ENCODE measurements around the gene KIF20A. TPM values are rescaled to one million over a fixed set of nuclear protein-coding genes. Genes with fewer than 3 reads are reported as not detected.

The KIF20A gene
- total RNA-seq, 1 donor from 2014 or later = 4.7 TPM

GRCh38 chr5:138177941-138178515, 884 bp upstream of the KIF20A start:
- Mint-ChIP-seq H3K36me3 (ENCODE audit: low read depth, unreplicated experiment) (no peaks in the 10 kb centered on the region), H3K27me3 (ENCODE audit: low read depth, unreplicated experiment) (no peaks in the 10 kb centered on the region), H3K4me1 (ENCODE audit: low read depth, unreplicated experiment) (peaks cover 2% of the 10 kb centered on the region), H3K4me3 (ENCODE audit: unreplicated experiment) (no peak overlapping the region), H3K27ac (ENCODE audit: unreplicated experiment) (no peak overlapping the region), H3K9me3 (ENCODE audit: unreplicated experiment) (no peaks in the 10 kb centered on the region)
- H4K20me1 ChIP-seq (ENCODE audit: insufficient read depth, low read length) = peaks cover 6% of the 10 kb centered on the region
- H3K9me3 ChIP-seq (ENCODE audit: insufficient read depth, low read depth, low read length) = no peaks in the 10 kb centered on the region
- H3K27ac ChIP-seq (ENCODE audit: low read depth, low read length) = peak overlapping the region; percentile 90
- H3K4me1 ChIP-seq (ENCODE audit: insufficient read depth, low read length) = peaks cover 12% of the 10 kb centered on the region
- H3K9ac ChIP-seq (ENCODE audit: low read length) = peak overlapping the region; percentile 98
- H3K36me3 ChIP-seq (ENCODE audit: insufficient read depth, low read length) = peaks cover 23% of the 10 kb centered on the region
- no peak for DNase-seq (ENCODE audit: low read depth)
- peak overlapping the region; percentile 93 for H2AFZ ChIP-seq (ENCODE audit: low read depth, low read length)
- H3K27me3 ChIP-seq (ENCODE audit: insufficient read depth, low read length) = no peaks in the 10 kb centered on the region
- peak overlapping the region; percentile 99 for H3K4me3 ChIP-seq (ENCODE audit: insufficient read depth, low read depth, low read length)
- no peak for FAIRE-seq
- H3K4me2 ChIP-seq (ENCODE audit: low read length) = peak overlapping the region; percentile 87
- peaks cover 82% of the 10 kb centered on the region for H3K79me2 ChIP-seq (ENCODE audit: insufficient read depth, low read length)
- TF ChIP-seq CTCF (IDR thresholded peaks at IDR 0.05; ENCODE audit: insufficient read depth, low read depth, low read length) = no peak
- TF ChIP-seq EZH2 (IDR thresholded peaks at IDR 0.05; ENCODE audit: insufficient read depth, low read length) = no peak

- FAIRE-seq (no peak), DNase-seq (ENCODE audit: low read depth) (no peak)
- Histone ChIP-seq H3K79me2 (ENCODE audit: insufficient read depth, low read length) (peaks cover 71% of the 10 kb centered on the region), H3K27me3 (ENCODE audit: insufficient read depth, low read length) (no peaks in the 10 kb centered on the region), H4K20me1 (ENCODE audit: insufficient read depth, low read length) (peaks cover 6% of the 10 kb centered on the region), H3K27ac (ENCODE audit: low read depth, low read length) (peak overlapping the region; percentile 46), H3K4me3 (ENCODE audit: insufficient read depth, low read depth, low read length) (peak overlapping the region; percentile 99), H2AFZ (ENCODE audit: low read depth, low read length) (peak overlapping the region; percentile 93), H3K9me3 (ENCODE audit: insufficient read depth, low read depth, low read length) (no peaks in the 10 kb centered on the region), H3K36me3 (ENCODE audit: insufficient read depth, low read length) (peaks cover 24% of the 10 kb centered on the region), H3K4me2 (ENCODE audit: low read length) (peak overlapping the region; percentile 87), H3K4me1 (ENCODE audit: insufficient read depth, low read length) (peaks cover 12% of the 10 kb centered on the region), H3K9ac (ENCODE audit: low read length) (peak overlapping the region; percentile 98)
- no peaks in the 10 kb centered on the region for H3K27me3 Mint-ChIP-seq (ENCODE audit: low read depth, unreplicated experiment)
- no peaks in the 10 kb centered on the region for H3K9me3 Mint-ChIP-seq (ENCODE audit: unreplicated experiment)
- H3K4me1 Mint-ChIP-seq (ENCODE audit: low read depth, unreplicated experiment) = peaks cover 2% of the 10 kb centered on the region
- H3K36me3 Mint-ChIP-seq (ENCODE audit: low read depth, unreplicated experiment) = no peaks in the 10 kb centered on the region
- H3K4me3 Mint-ChIP-seq (ENCODE audit: unreplicated experiment) = no peak overlapping the region
- peak overlapping the region; percentile 12 for H3K27ac Mint-ChIP-seq (ENCODE audit: unreplicated experiment)
- no peak for TF ChIP-seq EZH2 (IDR thresholded peaks at IDR 0.05; ENCODE audit: insufficient read depth, low read length)
- TF ChIP-seq CTCF (IDR thresholded peaks at IDR 0.05; ENCODE audit: insufficient read depth, low read depth, low read length) = no peak
Measured at GRCh38 chr5:138179277-138179857, 455 bp downstream of the KIF20A start.

Measured in astrocyte (in vitro differentiated cells and primary cell).